ENCODE measurements around the gene TTC17.

Gene TTC17

GRCh38 chr11:43486141-43486540, 127.4 kb downstream of the TTC17 start:
- no peak for DNase-seq

GRCh38 chr11:43489869-43490465, 131.2 kb downstream of the TTC17 start:
- DNase-seq = no peak

- no peak for DNase-seq
Observed at GRCh38 chr11:43492701-43493100, 134.0 kb downstream of the TTC17 start.

- DNase-seq = no peak
Observed at GRCh38 chr11:43493431-43493830, 134.7 kb downstream of the TTC17 start.

- no peak for DNase-seq
Observed at GRCh38 chr11:43497144-43497543, 138.4 kb downstream of the TTC17 start.

- no peak for DNase-seq
Observed at GRCh38 chr11:43498561-43498960, 139.8 kb downstream of the TTC17 start.

GRCh38 chr11:43503417-43503816, 144.7 kb downstream of the TTC17 start:
- no peak for DNase-seq

GRCh38 chr11:43504316-43504950, 145.7 kb downstream of the TTC17 start:
- peak; percentile 7 for DNase-seq

GRCh38 chr11:43505171-43505570, 146.5 kb downstream of the TTC17 start:
- no peak for DNase-seq

GRCh38 chr11:43507171-43507570, 148.5 kb downstream of the TTC17 start:
- no peak for DNase-seq

- DNase-seq = no peak
Observed at GRCh38 chr11:43508511-43508918, 149.8 kb downstream of the TTC17 start.

- no peak for DNase-seq
Observed at GRCh38 chr11:43511959-43512358, 153.2 kb downstream of the TTC17 start.

GRCh38 chr11:43515090-43515489, 156.4 kb downstream of the TTC17 start:
- no peak for DNase-seq

- DNase-seq = no peak
Observed at GRCh38 chr11:43516316-43516850, 157.7 kb downstream of the TTC17 start.

- no peak for DNase-seq
Observed at GRCh38 chr11:43517518-43517917, 158.8 kb downstream of the TTC17 start.

- no peak for DNase-seq
Observed at GRCh38 chr11:43518408-43519160, 159.9 kb downstream of the TTC17 start.

GRCh38 chr11:43521471-43521870, 162.8 kb downstream of the TTC17 start:
- no peak for DNase-seq

GRCh38 chr11:43523632-43524031, 164.9 kb downstream of the TTC17 start:
- no peak for DNase-seq

GRCh38 chr11:43532041-43532440, 173.3 kb downstream of the TTC17 start:
- no peak for DNase-seq

GRCh38 chr11:43537833-43538615, 179.3 kb downstream of the TTC17 start:
- no peak for DNase-seq

- no peak for DNase-seq
Observed at GRCh38 chr11:43541993-43542392, 183.3 kb downstream of the TTC17 start.

- peak; percentile 20 for DNase-seq
Observed at GRCh38 chr11:43542750-43543712, 184.3 kb downstream of the TTC17 start.
